Esophagus mucosa (tissue), 1 donor: ENCODE results near the gene ZNRD2. TPM values are rescaled to one million over a fixed set of nuclear protein-coding genes. Genes with fewer than 3 reads are reported as not detected.
A peak's percentile ranks its signal among the peaks of the same experiment; 100 is the strongest.

Experiments used
- ATAC-seq: fragments of 200-7000 bp; cut with Tn5 transposase; one replicate; pipeline ENCODE4 v1.9.1; 2020
- total RNA-seq: library from RNA; stranded (reverse); gene quantifications from one replicate; pipeline ENCODE4 v1.2.4, GENCODE V29; 2023
- donor health status: DM: yes; HTN: yes; CAD: no.

ZNRD2 gene
- total RNA-seq, 1 donor from 2014 or later, result 31.8 TPM

DNA sequence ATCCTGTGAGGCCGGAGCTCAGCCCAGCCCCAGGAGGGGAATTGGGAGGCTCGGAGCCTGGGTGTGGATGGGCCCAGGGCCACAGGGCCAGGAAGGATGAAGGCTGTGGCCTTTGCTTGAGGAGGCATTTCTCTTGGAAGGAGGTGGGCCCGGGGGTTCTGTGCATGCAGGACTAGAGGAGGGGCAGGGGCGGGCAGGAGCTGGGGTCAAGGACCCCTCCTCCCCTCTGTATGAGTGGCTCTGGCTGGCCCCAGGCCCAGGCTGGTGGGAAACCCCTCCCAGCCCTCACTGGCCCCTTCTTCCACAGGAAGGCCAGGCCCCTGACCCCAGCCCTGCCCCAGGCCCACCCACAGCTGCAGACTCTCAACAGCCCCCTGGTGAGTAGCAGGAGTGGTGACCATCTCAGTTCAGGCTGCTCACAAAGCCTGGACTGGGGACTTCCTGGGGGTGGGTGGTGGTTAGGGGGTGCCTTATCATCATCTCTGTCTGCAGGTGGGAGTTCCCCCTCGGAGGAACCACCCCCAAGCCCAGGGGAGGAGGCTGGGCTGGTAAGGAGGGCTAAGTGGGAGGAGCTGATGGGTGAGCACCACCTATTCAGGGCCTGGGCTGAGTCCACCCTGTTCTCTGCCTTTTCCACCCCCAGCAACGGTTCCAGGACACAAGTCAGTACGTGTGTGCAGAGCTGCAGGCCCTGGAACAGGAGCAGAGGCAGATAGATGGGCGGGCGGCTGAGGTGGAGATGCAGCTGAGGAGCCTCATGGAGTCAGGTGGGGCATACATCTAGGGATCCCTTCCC is 19.4 kb downstream of the ZNRD2 start:
- ATAC-seq, result no peak

DNA sequence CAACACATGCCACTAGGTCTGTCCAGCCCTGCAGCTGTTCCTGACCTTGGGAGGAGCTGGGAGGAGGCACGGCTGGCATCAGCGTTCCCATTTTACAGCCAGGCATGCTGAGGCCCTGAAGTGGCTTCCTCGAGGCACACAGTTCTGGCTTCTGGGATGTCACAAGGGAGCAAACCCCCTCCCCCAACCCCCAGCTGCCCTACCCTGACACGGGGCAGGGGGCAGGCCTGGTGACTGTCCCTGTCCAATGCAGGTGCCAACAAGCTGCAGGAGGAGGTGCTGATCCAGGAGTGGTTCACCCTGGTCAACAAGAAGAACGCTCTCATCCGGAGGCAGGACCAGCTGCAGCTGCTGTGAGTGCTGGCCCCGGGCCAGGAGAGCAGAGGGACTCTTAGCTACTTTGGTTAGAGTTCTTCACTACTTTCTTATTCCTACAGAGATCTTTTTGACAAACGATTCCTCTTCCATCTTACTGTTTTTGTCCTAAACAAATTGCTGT is 20.0 kb downstream of the ZNRD2 start:
- no peak for ATAC-seq

DNA sequence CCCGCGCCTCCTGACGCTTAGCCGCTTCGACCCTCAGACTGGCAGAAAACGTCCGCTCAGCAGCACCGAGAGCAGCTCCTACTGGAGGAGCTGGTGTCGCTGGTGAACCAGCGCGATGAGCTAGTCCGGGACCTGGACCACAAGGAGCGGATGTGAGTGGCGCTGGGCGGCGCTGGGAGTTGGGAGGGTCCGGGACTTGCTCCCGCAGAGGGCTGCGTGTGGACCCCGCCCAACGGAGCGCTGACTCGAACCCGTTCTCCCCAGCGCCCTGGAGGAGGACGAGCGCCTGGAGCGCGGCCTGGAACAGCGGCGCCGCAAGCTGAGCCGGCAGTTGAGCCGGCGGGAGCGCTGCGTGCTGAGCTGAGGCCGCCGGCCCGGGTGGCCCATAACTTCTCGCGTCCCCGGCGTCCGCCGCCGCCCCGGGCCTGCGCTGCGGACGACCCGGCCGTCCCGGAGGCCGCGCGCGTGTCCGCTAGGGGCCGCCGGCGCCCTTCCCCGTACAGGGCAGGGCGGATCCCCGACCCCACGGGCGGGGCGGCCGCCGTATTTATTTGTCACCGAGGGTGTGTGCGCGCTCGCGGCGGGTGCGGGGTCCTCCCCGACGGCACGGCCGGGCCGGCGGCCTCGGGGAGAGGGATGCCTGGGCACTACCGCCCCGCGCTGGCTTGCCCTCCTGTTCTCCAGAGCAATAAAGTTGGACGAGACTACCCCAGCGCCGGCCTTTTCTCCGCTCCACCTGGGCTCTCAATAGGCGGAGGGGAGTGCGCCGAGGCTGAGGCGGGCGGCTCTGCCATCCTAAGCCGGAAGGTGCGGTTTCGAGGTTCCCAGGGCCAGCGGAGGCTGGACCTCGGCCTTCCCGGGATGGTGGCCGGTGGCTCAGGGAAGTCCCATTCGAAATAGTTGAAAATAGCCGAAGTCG is 21.9 kb downstream of the ZNRD2 start:
- ATAC-seq, result peak; percentile 12

DNA sequence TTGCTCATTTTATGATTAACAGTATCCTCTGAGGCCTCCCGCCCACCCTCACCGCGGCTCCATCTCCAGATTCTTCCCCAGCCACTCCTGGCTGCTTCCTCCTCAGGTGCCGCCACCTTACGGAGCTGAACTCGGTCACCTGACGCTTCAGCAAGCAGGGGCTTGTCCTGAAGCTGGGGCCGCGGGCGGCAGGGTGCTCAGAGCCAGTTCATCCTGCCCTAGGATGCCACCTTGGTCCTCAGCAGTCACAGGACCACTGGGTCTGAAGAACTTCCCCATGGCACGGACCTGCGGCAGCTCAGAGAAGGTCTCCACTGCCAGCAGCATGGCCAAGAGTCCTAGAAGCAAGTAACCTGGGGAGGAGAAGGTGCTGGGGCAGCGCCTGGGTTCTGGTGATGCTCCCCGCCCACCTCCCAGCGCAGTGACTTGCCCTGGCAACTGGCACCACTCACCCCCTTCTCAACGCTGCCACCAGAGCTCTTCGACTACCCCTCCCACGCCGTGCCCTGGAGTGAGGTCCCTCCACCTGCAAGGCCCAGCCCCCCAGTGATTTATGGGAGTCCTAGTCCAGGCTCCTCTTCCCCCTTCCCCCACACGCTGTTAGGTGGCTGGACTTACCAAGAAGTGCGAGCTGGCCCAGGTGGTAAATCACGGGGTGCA is 22.7 kb downstream of the ZNRD2 start:
- peak; percentile 55 for ATAC-seq

DNA sequence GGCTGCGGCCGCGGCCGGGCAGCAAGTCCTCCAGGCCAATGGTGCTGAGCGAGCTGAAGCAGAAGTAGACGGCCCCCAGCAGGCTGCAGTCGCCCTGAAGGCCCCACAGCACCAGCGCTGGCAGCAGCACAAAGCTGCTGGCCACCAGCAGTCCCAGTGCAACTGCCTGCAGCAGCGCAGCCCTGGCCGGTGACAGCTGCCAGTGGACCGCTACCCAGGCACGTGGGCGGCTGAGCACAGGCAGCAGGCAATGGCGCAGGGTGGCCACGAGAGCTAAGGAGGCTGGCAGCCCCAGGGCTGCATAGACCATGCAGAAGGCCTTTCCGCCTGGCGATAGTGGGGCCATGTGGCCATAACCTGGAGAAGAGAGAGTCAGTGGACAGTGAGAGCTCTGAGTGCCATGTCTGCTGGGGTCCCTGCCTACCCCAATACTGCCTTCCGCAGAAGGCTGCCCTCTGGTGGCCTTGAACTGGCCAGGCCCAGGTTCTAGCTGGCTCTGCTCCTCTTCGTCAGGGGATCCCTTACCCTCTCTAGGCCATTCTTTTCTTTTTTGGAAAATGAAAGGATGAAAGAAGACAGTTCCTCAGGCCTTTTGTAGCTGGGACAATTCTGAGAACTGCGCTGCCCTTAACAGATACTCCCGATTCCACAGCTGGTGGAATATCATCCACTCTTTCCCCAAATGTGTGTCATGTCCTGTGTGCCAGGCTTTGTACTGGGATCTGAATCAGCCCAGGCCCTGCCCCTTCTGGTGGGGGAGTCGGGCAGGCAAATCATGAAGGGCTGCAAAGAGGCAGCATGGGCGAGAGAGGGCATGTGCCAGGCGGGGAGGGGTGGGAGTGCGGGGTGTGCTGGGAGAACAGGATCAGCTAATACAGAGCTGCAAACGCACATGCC is 23.5 kb downstream of the ZNRD2 start:
- ATAC-seq, result peak; percentile 10

DNA sequence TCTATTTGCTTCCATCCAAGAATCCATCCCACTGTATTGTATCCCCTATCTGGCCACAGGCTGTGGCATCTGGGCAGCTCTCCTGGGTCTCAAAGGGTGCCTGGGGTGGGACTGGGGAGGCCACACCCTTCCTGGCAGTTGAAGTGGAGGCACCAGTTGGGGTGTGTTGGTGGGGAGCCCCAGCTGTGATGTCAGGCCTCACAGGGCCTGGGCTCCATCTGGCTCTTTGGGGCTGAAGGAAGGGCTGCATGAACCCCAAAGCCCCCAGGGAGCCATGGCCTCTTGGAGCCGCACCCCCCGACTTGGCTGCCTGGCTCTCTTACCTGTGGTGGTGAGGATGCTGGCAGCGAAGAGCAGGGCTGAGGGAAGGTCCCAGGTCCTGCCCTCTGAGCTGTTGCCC is 24.9 kb downstream of the ZNRD2 start:
- peak; percentile 60 for ATAC-seq

DNA sequence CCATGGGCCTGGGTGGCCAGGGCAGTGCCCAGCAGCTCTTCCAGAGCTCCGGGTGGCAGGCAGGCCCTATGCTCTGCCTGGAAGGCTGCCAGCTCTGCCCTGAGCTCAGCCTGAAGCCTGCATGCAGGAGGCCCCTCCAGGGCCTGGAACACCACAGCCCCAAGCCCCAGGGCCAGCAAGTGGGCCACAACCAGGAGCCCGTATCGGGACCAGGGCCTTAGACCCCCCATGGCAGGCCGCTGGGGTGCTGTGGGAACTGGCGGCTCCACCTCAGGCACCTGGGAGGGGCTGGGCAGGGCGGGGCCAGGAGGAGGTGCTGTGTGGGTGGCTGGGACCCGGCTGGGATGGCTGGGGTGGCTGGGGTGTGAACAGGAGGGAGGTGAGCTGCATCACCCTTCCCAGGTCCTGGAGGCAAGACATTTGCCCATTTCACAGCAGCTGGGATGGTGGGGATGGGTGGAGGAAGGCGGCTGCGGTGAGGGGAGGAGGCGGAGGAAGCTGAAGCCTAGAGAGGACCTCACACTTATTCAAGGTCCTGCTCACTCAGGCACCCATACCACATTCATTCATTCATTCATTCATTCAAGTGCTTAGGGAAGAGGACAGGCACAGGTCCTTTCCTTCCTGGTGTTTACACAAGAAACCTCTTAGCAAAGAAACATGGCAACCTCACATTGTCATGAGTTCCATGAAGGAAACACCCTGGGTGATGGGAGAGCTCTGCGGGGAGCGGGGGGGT is 25.4 kb downstream of the ZNRD2 start, which contains the start of gene KCNK7:
KCNK7 (minus strand) TSS at position 258 of the 739 bp plus-strand sequence; CDS start at position 230, 28 bp downstream.
- peak; percentile 53 for ATAC-seq

DNA sequence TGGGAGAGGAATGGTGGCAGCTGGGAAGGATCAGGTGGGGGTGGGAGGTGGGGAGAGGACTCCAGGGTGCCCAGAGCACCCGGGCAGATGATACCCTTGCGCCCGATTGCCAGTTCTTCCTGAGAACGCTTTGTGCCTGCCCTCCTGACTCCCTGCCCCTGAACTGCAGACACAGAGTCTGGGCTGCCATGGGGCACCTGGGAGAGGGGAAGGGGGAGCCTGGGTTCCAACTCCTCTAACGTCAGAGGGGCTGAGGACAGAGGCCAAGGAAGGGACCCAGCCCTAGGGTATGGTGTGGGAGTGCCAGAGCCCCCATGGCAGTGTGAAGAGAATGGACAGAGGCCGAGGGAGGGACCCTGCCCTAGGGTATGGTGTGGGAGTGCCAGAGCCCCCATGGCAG is 26.2 kb downstream of the ZNRD2 start:
- ATAC-seq, result no peak

DNA sequence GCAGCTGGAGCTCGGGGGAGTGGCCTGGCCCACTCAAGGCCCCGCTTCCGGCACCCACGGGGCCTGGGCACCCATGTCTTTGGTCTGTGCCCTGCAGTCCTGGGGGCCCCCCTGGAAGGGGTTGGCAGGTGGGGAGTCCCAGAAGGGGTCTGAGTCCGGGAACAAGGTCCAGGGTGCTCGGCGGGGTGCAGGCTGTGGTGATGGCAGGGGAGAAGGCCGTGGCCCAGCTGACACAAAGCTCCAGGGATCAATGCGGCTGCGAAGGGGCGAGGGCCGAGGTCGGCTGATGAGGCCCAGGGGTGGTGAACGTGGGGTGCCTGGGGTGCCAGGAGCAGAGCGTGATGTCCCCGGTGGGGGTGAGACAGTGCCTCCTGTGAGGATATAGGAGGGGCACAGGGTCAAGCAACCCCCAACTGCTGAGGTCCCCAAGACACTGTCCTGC is 28.0 kb downstream of the ZNRD2 start:
- ATAC-seq, result no peak

DNA sequence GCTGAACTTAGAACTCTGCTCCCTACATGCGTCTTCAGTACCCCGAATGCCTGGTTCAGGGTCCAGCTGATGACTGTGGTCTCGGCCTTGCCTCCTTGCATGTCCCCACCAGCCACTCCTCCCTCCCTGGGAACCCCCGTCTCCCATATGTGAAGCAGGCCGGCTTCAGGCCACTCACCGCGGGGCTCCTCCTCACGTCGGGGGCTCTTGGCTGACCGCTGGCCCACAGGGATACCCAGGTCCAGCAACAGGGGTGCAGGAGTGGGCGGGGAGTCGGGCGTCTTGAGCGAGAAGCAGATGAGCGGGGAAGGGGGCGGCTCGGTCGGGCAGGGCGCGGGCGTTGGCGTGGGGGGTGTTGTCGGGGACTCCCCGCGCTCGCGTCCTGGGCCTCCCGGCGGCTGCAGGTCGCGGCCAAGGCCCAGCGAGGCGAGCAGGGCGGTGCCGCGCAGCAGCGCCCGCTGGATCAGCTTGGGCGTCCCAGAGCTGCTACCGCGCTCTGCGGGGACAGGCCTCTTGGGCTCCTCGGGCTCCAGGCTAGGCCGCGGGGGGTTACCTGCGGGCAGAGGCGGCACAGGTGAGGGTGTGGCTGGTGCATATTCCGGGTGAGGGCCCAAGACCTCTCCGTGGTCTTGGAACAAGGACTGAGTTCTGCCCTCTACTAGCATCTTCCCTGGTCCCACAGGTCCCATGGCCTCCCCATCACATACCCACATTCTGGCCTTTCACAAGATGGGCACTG is 29.1 kb downstream of the ZNRD2 start:
- no peak for ATAC-seq

DNA sequence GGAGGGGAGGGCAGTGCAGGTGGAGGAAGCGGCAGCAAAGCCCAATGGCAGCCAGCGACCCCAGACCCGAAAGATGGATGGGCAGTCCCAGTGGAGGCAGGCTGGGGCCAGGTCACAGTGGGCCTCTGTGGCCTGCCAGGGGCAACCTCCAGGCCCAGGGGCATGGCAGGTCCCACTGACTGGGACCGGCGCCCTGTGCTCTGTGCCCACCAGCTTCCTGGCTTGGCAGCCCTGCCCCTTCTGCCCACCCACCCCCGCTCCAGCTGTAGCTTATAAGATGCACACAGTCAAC is 29.6 kb downstream of the ZNRD2 start:
- ATAC-seq, result no peak

DNA sequence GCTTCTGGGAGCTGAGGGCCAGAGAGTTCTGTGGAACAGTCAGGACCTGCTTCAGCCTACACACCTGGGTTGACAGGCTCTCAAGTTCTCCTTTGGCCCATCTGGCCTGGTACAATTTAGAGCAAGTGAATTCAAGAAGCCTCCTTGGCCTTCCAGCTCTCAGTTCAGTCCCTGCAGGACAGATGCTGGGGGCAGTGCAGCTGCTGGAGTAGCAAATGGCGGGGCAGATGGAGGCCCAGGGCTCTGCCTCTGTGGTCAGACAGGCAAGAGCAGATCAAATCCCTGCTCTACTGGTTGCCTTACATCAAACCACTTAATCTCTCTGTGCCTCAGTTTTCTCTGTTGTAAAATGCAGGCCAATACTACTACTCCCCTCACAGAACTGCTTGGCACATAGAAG is 34.0 kb downstream of the ZNRD2 start:
- ATAC-seq, result no peak

DNA sequence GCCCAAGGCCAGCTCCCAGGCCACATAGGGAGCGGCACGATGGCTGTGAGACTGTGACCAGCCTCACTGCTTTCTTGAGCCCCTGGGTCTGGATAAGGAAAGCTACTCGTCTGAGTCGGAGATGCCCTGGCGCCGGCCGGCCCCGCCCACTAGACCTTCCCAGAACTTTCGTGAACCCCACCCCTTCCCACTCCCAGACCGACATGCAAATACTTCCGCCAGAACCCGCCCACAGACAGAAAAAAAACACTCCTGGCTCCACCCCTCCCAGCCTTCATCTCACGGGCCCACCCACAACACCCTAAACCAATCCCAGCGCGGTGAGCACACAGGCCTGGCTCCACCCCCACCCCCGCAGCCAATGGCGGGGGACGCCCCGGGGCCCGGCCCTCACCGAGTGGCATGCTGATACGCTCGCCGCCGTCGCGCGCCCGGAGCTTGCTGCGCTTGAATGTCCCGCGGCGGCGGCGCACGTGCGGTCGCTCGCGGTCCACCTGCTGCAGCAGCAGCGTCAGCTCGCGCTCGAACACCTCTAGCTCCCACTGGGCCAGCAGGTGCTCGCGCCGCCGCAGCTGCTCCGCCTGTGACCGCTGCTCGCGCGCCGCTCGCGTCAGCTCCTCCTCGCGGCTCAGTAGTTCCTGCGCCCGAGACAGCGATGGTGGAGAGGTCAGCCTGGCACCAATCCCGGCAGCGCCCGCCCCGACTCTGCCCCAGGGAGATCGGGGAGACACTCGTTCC is 36.8 kb downstream of the ZNRD2 start:
- ATAC-seq, result peak; percentile 94

DNA sequence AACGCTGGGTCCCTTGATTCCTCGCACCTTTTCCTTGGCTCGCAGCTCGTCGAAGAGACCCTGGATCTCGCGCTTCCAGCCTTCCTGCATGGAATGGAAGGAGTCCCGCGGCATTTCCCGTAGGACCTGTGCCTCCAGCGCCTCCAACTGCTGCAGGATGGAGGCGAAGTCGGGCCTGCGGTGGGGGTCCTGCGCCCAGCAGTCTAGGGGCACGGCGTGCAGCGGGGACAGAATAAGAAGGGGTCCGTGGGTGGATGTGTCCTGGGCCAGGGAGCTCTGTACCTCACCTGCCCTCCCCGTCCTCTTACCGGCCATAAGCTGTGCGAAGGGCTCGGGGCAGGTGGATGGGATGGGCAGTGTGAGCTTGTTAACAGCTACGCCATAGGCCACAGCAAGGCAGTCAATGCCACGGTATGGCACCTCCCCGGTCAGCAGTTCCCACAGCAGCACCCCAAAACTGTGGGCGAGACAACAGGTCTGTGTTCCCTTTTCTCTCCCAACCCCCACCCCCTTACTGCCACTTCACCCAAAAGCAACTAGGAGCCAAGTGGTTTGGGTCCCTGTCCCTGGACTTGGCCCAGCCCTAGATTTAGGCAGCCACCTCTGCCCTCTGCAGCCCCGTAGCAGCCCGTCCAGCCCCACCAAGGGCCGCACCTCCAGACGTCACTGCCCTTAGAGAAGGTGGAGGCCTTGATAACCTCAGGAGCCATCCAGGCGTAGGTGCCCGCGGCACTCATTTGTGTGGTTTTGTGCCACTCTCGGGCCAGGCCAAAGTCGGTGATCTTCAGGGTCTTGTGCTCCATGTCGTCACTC is 37.5 kb downstream of the ZNRD2 start:
- ATAC-seq, result no peak

DNA sequence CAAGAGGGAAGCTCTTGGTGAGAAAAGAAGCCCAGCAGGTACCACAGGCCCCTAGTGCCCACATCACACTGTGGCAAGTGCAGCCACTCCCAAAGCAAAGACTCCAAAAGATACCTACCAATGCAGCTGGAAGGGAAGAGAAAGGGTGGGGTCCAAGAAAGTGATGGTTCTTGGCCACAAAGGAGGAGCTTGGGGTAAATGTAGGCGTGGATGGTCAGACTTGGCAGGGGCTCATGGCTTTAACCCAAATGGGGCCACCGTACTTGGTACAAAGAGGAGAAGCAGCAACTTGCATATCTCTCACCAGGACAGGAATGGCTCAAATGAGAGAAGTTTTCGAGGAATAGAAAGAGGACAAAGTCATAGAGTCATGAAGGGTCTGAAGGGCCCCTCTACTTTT is 39.0 kb downstream of the ZNRD2 start:
- ATAC-seq, result no peak

DNA sequence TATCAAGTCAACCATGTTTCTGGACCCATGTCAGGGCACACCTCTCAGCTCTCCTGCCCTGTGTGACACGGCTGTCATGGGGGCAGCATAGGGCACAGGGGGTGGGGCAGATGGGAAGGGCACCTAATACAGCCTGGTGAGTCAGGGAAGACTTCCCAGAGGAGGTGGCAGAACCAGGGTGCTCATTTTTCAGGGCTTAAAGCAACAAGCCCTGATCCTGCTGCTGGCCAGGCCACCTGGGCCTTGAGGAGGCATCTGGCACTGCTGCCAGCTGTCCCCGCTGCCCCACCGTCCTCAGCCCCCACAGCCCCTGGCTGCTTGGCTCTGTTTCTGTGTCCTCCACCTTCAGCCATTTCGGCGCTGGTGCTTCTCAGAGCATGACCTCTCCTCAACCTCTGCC is 39.4 kb downstream of the ZNRD2 start:
- ATAC-seq, result no peak

DNA sequence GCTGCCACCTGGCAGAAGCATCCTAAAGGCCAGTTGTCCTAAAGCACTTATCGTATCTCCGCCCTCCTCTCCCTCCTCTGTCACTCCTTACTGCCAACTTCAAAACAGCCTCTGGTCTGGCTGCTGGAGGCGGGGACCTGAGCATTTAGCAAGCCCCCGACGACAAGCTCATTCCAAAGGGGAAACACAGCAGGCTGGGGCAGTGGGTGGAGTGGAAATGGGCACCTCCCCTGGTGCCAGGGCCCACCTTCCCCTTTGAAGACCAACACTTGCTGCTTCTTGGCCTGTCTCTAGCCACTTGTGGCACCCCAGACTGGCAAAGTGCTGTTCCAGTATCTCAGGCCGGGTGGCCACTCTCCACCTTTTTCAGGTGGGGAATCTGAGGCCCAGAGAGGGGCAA is 40.1 kb downstream of the ZNRD2 start:
- no peak for ATAC-seq

DNA sequence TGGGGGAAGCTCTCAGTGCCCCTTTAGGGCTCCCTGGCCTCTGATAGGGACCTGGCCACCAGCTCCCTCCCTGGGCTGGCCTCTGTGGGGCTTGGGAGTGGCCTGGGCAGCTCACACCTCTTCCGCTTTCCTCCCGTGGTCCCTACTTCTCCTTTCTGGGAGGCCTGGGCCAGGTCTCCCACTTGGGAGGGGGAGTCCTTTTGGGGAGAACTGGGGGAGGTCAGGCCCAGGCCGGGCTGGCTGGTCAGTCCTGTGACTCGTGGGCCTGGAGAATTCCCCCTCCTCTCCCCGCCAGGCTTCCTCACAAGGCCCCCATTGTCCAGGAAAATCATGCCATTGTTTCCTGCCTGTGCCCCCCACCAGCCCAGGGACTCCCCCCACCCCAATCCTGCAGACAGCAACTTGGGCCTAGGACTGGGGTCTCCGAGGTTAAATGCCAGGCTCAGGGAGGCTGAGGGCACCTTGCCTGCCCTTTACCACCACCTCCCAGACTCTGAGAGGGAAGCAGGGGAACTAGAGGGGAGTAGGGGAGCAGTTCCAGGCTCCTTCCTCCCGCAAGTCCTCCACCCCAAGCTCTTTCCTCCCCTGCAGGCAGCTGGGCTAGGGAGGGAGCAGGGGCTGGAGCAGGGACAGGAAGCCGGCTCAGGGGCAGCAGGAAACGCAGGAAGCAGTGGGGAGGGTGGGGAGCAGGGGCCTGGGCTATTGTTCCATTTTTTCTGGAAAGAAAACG is 40.9 kb downstream of the ZNRD2 start:
- no peak for ATAC-seq
